GM12801 (cell line): ENCODE results near the gene PLPP6.

Experiments
- TF ChIP-seq, protein P1 (sequence below): IDR thresholded peaks from one replicate; pipeline ENCODE4 v1.5.1; 2011; ENCODE audit warnings: control low read depth; ENCODE audit not compliant: insufficient read length; ENCODE audit errors: extremely low read depth

Gene PLPP6

DNA sequence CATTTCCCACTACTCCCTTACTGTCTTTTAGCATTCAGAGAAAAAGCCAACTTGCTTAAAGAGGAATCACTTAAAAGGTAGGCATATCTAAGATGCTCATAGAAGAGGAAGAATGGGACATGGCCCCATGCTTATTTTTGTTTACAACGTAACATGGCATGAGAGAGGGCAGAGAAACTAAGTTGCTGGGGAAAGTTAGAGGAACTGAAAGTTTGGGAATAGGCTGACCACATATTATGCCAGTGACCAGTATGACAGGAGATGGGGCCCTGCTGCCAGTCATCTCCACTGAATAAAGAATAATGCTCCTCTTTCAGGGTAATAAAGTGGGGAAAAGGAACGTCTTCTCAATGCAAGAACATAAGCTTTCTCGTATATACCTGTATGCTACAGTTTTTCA lies 1.9 kb downstream of the PLPP6 start:
- TF ChIP-seq, protein P1, sequence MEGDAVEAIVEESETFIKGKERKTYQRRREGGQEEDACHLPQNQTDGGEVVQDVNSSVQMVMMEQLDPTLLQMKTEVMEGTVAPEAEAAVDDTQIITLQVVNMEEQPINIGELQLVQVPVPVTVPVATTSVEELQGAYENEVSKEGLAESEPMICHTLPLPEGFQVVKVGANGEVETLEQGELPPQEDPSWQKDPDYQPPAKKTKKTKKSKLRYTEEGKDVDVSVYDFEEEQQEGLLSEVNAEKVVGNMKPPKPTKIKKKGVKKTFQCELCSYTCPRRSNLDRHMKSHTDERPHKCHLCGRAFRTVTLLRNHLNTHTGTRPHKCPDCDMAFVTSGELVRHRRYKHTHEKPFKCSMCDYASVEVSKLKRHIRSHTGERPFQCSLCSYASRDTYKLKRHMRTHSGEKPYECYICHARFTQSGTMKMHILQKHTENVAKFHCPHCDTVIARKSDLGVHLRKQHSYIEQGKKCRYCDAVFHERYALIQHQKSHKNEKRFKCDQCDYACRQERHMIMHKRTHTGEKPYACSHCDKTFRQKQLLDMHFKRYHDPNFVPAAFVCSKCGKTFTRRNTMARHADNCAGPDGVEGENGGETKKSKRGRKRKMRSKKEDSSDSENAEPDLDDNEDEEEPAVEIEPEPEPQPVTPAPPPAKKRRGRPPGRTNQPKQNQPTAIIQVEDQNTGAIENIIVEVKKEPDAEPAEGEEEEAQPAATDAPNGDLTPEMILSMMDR = no peak

DNA sequence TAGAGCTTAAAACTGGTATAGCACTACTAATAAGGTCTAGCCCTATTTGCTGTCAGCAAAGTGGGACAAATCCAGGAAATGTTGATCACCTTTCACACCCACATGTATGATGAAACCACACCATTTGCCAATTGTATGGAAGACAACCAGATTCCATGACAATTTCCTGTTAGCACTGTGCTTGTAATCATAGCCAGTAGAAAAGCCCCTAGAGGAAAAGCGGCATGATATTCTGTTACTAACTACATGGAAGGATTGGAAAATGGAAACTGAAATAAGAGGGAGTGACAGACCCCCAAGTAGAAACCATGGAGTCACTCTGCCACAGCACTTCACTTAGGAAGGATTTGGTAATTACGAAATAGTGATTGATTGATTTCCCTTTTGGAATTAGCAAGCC lies 3.3 kb downstream of the PLPP6 start:
- TF ChIP-seq, protein P1 = no peak

DNA sequence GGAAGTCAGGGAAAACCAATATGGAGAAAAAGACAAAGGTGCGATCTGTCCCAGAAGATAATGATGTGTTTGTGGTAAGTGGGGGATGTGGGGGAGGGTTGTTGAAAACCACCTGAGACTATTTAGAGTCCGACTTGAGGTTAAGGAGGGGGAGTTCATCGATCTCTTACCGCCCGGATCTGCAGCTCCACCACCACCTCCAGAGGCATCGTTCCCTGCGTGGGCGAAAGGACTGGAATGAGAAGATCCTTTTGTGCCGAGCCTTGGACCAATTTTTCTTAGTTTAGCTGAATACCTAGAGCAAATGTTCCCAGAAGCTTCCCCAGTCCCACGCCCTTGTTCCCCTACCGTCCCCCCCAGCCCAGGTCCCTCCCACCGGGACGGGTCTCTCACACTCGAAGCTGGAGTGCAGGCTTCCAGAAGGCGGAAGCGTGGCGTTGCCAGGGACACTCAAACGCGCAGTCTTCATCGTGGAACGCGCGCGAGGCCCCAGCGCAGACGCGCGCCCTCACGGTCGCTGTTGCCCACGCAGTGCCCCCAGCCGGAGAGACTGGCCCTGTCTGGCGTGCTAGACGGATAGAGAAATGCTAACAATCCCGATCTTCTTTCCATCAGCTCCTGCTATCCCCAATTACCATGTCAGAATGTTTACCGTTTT lies 4.1 kb downstream of the PLPP6 start, which contains the start of gene SPATA6L:
SPATA6L (minus strand) TSS at position 439 of the 658 bp plus-strand sequence; CDS start at position 209, 230 bp downstream.
- TF ChIP-seq, protein P1 = no peak

DNA sequence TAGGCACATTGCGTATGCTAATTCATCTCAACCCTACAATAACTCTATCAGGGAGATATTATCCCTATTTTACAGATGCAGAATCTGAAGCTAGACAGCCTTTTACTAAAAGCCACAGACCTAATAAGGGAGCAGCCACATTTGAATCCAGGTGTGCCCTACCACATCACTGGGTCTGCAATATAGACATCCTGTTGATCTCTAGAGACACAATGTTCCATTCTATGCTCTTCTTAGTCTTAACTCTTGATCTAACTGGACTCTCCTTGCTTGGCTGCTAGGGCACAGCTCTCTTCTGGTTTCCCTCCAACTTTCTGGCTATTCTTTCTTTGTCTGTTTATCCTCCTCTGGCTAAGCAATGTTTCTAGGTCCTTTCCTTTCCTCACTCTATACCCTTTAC lies 5.6 kb downstream of the PLPP6 start:
- TF ChIP-seq, protein P1 = no peak

DNA sequence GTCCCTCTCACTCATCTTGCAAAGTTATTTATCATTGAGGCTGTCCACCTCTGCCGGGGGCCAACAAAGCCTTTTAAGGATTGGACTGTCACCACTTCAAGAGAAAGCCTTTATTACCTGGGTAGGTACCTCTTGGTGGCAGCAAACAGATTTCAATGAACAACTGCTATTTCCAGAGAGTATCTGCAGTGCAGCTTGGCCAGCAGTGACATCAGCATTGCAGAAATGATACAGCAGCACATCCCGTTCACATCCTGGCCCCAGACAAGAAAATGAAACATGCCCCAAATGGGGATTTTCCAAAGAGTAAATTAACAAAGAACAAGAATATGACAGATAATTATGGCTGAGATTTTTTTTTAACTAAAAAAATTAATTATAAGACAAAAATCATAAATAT lies 6.5 kb downstream of the PLPP6 start:
- TF ChIP-seq, protein P1 = no peak

DNA sequence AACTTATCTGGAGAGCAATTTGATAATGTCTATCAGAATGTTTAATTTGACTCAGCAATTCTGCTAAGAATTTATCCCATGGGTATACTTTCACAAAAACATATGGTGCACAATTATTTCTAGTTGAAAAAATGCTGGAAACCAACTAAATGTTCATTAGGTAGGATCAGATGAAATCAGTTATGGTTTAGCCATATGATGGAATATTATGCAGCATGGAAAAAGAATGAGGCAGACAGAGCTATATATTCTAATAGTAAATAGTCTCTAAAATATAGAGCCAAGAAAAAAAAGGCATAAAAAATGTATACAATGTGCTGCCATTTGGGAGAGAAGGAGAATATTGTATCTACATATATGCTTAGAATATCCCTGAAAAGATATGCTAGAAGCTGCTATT lies 7.8 kb downstream of the PLPP6 start:
- TF ChIP-seq, protein P1 = no peak

DNA sequence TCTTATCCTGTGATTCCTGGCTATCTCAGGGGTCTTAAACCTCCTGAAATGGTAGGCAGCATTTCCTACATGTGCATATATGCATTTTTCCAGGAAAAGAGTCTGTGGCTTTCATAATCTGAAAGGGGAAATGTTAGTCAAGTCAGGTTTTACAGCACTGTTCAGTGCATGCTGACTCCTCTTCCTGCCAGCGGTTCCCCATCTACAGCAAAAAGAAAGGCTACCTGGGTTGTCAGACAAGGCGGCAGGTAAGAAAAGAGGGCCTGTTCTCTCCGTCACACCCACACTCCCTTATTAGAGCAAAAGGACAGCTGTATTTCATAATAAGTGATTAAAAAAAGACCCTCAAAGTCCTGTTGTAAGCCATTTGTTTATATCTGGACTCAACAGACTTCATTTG lies 8.5 kb downstream of the PLPP6 start:
- TF ChIP-seq, protein P1 = no peak
